Head of caudate nucleus (tissue), 42 donors: ENCODE results near the gene LANCL1.

Experiments
- DNase-seq, 42 donors: peaks; one replicate each; pipeline versions ENCODE4 v3.0.0 to v3.0.0-alpha.2; 2020 to 2021; ENCODE audit warnings: mixed read lengths in 7 of 42
- intact Hi-C: fragments of 100-400 bp; cut with DNase I; formaldehyde crosslinking; loops from one replicate; pipeline ENCODE4 v1.15.0; 2022

LANCL1 gene, protein sequence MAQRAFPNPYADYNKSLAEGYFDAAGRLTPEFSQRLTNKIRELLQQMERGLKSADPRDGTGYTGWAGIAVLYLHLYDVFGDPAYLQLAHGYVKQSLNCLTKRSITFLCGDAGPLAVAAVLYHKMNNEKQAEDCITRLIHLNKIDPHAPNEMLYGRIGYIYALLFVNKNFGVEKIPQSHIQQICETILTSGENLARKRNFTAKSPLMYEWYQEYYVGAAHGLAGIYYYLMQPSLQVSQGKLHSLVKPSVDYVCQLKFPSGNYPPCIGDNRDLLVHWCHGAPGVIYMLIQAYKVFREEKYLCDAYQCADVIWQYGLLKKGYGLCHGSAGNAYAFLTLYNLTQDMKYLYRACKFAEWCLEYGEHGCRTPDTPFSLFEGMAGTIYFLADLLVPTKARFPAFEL

DNA sequence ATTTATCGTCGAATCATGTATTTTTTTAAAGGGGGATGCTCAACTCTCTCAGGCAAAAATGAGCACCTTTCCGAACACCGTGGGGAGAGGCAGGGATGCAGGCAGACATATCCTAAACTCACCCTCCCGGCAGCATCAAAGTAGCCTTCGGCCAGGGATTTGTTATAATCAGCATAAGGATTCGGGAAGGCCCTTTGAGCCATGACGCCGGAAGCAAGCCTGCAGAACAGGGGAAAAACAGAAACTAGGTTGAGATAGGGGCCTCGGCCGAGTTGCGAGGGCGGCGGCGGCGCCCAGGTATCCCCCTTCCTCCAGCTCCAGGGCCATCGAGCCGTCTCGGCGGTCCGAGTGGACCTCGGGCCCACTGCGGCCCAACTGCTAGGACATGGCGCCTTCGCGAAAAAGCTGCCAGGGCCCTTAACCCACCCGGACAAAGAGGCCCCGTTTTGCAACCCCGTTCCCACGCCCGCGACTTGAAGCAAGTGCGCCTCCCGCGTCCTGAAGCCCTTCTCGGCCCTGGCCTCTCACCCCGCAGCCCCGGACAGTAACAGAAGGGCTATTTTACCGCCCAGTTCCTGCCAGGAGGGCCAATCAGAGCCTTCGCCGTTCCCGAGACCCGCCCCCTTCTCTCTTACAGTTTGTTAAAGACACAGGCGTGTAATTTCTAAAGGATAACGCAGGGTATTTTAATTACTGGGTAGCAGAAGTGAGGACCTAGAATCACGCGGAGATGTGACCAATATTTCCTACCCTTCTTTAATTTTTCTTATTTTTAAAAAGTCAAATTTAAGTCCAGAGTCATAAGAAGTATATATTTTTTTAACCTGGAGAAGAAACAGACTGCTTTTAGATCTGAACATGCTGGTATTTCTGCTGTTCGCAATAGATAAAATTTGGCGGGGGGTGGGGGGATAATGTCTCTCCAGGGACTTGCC lies at the start of gene LANCL1:
Gene LANCL1 (minus strand): TSS at position 566 of the 935 bp plus-strand sequence. CDS start 363 bp downstream, at position 203.
- intact Hi-C loops, result no loop called here
- DNase-seq, result peak; percentile 92 to 99 (median 96)

DNA sequence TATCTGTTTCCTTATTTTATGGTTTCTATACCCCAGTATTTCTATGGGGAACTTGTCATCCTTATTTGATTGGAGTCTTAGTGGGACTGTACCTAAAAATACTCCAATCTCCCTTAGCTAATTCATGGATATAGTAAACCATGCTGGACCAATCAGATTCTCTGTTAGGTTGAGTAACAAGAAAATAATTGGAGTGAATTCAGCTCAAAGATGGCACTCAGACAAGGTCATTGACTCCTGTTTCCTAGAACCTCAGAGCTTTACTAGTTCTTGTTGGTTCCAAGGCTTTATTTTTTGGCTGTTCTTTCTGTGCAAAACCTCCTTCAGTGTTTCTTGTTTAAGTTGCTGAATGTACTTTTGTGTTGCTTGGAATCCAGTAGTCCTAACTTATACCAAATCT lies 48.0 kb upstream of the LANCL1 start:
- DNase-seq, result no peak
- intact Hi-C loops, result no loop called here

DNA sequence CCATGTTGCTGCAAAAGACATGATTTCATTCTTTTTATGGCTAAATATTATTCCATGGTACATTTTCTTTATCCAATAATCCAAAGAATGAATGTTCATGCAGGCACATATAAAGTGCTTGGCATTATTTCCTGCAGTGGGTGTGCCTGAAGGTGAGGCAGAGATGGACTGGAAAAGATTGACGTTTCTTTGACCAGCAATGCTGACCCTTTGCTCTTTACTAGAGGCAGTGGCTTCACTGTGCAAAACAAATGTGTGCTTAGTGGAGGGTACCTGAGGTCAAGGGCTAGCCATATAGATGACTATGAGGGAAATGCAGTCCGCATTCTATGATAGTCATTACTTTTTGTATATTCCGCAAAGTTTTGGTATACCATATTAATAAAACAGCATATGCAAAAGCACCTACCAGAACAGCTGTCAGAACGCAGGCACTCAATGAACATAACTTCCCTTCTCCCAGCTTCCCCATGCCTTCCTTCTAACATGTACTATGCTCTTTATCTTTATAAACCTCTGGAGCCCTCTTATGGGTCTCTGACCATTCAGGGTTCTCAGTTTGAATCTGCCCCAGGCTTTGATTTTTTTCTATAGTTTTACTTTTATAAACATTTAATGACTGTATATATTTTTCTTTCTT lies 47.2 kb upstream of the LANCL1 start:
- intact Hi-C loops, result no loop called here

DNA sequence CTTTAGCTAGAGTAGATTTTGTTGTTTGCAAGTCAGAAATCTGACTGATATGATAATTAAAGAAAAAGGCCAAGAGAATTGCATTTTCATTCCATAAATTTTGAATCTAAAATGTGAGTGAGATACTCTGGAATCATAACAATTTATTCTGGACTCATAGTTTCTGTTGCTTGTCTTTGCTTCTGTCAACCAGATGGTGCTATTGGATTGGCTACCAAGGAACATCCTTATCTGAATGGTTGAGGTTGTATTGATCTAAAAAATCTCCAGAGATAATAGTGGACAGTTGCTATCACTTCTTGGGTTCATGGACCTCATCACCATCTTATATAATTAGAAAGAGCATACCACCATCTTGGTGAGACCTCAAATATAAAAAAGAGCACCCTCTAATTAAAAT lies 45.8 kb upstream of the LANCL1 start:
- DNase-seq, result no peak
- intact Hi-C loops, result no loop called here

More for the DNA sequence above, 47.2 kb upstream of the LANCL1 start:
- DNase-seq, result no peak

DNA sequence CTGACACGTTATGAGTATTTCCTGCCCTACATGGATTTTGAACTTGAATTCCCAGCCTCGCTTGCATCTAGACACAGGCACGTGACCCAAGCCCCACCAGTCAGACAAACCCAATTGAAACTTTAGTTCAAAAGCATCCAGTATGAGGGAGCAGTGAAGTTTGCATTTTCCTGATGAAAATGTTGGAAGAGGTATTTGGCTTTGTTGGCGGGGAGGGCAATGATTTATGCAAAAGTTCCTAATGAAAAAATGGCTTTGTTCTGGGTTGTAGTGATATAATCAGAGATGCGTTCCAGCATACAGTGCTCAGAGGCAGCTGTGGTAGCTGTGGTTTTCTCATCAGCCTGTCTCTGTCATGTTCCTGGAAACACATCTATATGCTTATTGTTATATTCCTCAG lies 43.0 kb upstream of the LANCL1 start:
- intact Hi-C loops, result no loop called here
- peak in 30 of 42 donors; percentile 7 to 81 (median 42) for DNase-seq

DNA sequence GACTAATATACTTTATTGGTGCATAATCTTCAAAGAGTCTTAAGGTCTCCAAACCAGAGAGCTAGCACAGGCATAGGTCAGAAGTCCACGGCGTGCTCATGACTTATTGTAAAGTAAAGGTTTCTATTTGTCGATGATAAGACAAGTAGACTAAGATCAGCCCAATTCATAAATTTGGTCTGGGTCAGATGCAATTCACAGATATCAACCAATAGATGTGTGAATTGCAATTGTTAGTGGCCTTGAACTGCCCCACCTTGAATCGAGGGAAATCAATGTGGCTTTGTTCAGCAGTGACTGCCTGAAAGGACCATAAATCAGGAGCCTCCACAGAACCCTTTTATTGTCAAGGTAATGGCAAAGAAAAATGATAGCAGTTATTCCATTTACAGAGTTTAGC lies 40.7 kb upstream of the LANCL1 start:
- DNase-seq, result no peak
- intact Hi-C loops, result no loop called here

DNA sequence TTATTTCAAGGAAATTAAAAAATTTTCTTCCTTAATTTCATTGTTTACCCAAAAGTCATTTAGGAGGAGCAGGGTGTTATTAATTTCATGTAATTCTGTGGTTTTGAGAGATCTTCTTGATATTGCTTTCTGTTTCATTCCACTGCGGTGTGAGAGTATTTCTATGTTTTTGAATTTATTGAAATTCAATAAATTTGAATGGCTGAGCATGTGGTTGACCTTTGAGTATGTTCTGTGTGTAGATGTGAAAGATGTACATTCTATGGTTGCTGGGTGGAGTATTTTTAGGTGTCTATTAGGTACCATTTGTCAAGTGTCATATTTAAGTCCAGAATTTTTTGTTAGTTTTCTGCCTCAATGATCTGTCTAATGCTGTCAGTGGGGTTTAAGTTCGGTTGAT lies 39.4 kb upstream of the LANCL1 start:
- intact Hi-C loops, result no loop called here
- no peak for DNase-seq

DNA sequence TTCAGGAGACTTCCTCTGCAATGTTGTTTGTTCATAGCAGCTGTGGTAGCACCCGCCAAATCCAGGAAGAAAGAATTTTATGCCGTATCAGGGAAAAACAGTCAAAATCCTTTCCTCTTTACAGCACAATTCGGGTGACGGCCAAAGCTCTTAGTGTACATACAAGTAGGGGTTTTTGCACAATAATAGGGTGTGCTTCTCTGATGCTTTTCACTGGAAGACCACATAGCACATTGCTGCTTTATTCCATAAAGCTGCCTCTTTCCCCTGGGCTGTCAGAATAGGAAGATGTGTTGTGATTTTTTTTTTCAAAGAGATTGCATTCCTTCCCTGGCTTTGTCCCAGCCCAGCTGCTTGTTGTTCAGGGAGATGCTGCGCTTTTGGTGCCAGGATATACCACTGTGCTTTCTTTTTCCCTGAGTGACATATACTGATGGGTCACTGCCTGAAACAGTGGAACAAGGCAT lies 27.2 kb upstream of the LANCL1 start:
- intact Hi-C loops, result no loop called here

DNA sequence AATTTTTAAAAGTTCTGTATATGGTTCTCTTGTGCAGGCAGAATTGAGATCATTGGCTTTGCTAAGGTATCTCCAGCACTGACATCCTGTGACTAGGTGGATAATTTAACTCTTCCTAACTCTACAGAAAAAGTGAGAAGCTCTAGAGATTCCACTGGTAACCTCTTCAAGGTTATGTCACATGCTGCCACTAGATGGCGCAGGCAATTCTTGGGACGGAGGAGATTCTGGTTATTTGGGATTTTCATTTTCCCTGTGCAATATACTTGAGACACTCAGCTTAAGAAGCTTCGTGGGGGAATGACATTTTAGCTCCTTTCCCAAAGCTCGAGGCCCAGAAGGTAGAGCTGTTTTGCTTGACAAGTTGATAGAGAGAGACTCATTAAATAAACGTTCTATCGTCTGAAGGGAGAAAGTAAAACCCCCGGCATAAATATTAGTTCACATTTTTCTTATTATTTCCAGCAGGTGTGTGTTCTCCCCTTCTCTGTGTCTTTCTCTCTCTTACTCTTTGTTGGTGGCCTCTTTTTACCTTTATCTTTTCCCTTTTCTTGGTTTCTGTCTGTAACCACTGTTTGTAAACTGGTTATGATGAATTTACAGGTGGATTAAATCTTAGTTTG lies 26.6 kb upstream of the LANCL1 start:
- intact Hi-C loops, result no loop called here
- DNase-seq, result peak; percentile 25 to 94 (median 80)

More for the DNA sequence above, 27.2 kb upstream of the LANCL1 start:
- DNase-seq, result peak; percentile 13 to 93 (median 78)

DNA sequence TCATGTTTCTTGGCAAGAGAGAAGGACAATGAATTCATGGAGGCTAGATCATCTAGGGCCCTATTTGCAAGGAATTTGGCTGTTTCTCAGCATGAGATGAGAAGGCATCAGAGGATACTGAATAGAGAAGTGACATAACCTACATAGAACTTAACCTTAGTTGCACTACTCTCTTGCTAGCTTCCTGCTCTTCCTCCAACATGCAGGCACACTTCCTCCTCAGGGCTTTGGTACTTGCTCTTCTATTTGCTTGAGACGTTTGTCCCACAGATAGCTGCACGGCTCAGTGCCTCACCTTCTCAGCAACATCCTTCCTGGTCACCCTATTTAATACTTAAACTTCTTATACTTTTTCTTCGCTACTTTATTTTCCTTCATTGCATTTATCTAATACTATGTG lies 20.0 kb upstream of the LANCL1 start:
- intact Hi-C loops, result no loop called here
- DNase-seq, result no peak

DNA sequence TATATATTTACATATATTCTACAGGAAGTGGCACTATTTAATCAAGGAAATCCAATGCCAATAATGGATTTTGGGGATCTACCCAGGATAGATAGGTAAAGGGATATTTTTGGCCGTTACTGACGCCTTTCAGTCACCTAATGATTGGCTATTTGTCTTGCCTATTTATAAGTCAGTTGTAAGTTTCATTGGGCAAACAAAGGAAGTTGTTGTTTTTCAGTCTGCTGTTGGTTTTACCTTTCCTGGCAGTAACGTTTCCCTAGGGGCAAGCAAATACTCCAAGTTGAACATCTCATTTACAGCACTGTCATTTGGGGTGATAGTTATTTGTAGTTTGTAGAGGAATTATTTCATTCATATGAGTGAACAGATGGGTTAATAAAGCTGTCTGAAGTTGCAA lies 17.0 kb upstream of the LANCL1 start:
- intact Hi-C loops, result no loop called here
- no peak for DNase-seq

DNA sequence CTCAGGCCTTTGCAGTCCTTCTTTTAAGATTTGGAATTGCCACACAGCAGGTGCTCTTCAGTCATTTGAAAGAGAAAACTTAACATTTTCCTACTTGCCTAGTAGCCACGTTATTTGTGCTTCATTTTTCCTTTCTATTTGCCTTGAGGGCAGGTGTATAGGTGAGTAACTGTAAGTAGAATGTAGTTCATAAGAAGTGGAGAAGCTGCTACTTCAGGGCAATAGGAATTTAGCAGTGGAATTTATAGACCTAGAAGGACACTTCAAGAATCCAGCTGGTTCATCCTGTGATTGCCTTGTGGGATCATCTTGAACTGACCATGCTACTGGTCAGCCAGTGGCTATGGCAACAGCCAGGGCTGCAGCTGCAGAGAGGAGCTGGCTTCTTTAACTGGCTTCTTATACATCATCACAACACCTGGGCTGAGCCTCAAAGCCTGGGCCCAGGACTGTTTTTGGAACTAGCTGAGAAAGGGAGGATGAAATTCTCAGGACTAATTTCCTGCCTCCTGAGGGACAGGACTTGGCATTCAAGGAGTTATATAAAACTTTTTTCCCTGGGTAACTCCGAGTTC lies 5.1 kb upstream of the LANCL1 start:
- no peak for DNase-seq

DNA sequence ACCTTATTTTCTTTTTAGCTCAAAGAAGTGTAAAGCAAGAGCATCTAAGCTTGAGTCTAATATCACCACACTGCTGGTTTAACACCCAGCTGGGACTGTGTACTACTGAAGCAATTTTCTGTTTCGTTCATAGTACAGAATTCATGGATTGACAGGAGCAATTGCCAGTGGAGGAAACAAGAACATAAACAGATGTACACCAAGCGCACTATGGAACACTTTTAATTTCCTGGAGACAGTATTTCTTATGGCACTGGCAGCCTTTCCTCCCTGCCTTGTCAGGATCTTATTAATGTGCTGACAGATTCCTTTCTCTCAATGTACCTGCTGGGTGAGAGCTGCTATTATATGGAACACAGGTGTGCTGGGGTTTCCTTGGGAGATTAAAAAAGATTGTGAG lies 4.2 kb upstream of the LANCL1 start:
- intact Hi-C loops, result no loop called here
- DNase-seq, result no peak

More for the DNA sequence above, 5.1 kb upstream of the LANCL1 start:
- intact Hi-C loops, result no loop called here

DNA sequence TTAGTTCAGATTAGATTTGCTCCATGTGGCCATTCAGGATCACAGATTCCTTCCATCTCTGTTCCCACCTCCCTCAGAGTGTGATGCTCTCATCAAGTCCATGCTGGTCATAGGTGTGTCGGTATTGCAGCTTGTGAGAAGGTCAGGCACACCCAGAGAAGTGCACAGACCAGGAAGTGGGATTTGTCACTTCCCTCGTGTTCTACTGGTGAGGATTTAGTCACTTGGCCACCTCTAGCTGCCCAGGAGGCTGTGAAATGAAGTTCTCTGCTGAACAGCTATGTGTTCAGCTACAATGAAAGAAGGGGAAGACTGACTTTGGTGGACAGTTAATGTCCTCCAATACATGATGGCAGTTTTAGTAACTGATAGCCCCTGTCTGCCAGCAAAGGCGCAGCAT lies 3.5 kb upstream of the LANCL1 start:
- no peak for DNase-seq
- intact Hi-C loops, result no loop called here

DNA sequence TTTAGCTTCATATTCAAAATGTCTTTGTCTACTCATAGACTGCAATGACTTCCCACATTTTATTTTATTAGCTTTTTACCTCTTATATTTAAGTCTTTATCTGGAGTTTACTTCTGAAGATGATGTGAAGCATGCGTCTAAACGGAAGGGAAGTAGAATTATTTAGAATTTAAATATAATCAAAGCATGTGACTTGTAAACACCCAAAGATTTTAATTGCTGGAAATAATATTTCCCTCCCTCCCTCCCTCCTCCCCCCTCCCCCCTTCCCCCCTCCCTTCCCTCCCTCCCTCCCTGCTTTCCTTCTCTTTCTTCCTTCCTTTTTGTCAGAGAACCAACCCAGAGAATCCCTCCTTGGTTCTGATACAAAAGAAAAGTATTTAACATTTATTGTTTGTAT lies 2.1 kb upstream of the LANCL1 start:
- intact Hi-C loops, result no loop called here
- no peak for DNase-seq

DNA sequence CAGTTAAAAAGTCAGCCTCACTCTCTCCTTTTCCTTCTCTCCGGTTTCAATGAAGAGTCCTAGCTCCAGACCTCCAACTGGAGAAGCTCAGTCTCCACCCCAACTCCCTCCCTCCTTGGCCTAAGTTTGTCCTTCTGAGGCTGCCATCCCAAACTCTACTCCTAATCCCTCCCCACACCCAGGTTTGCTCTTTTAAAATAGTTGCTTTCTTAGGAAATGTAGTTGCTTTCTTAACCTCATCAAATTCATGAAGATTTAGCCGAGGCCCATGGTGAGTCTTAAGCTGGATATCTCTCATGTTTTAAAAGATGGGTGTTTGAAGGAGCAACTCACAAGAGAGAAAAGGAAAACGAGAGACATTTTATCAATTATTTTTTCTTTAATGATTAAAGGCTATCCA lies 937 bp upstream of the LANCL1 start:
- DNase-seq, result peak in 26 of 42 donors; percentile 21 to 68 (median 45)

DNA sequence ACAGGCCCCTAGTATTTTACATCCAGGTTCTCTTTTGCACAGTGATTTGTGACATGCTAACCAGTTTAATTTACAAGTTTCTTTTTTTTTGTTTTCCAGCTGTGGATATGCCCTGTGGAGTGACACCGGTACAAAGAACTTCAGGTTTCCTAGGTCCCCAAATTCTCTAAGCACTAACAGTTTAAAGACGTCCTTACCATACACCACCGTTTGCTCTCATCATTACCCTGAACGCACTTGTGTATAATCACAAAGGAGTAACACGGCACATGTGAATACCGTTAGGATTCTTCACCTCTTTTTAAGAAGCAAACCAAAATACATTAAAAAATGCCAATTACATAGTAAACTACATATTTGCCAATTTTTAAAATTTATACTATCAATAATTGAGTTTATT lies 853 bp downstream of the LANCL1 start:
- intact Hi-C loops, result no loop called here
- no peak for DNase-seq

More for the DNA sequence above, 937 bp upstream of the LANCL1 start:
- intact Hi-C loops, result no loop called here

DNA sequence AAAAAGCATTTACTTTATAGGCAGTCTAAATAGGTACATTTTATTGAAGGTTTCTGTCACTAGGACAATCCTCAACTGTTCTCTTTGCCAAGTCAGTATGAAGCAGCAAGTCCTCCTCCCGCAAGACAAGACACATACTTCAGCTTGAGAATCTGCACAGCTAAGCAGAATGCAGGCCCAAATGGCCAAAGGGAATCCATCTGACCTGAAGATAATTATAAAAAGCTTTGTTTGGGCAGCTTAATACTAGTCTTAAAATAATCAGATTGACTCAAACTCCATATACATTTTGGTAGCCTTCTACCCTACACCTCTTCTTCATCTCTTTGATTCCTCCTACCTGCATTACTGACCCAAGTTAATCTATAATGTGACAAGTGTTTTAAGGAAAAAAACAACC lies 1.8 kb downstream of the LANCL1 start:
- DNase-seq, result no peak
- intact Hi-C loops, result no loop called here

DNA sequence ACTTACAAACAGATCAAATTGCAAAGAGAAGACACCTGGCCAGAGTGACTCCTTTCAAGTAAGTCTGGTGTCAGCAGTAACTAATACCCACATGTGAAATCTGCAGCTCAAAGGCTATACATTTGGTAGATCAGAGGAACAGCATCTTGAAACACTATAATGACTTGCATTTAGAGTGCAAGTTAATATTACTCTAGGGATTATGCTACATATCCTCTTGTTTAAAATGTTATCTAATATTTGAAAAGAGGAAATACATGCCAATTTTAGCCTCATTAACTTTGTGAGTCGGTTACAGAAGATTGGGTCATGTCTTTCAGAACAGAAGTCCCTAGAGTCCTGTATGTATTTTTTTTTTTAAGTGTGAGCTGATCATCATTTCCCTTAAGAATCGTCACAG lies 15.2 kb downstream of the LANCL1 start:
- intact Hi-C loops, result no loop called here
- DNase-seq, result no peak
